Right renal cortex interstitium (tissue), 3 donors: ENCODE data around the gene AGMAT. TPM values are rescaled to one million over a fixed set of nuclear protein-coding genes. Genes with fewer than 3 reads are reported as not detected.

Experiments
- DNase-seq, 3 donors: peaks; one replicate each; pipeline ENCODE4 v3.0.0-alpha.2; 2013; ENCODE audit warnings: low read depth in 3 of 3, low spot score in 2 of 3
- polyA plus RNA-seq, 3 donors: library from polyadenylated mRNA; unstranded; fragments of 120-200 nt; gene quantifications; one replicate each; pipeline ENCODE4 v1.2.1, GENCODE V29; 2013; ENCODE audit not compliant: insufficient read length in 3 of 3

Gene AGMAT
- 10 to 100 TPM; 25.2 to 37.8 (median 35.5) TPM for polyA plus RNA-seq

- no peak for DNase-seq
These were observed at the start of gene AGMAT for GRCh38 chr1:15584489-15585363. Gene AGMAT (minus strand): TSS chr1:15585051. CDS start chr1:15584967, 84 bp downstream.

GRCh38 chr1:15633756-15634420 lies 49.0 kb upstream of the AGMAT start:
- no peak for DNase-seq

GRCh38 chr1:15628003-15628402 lies 43.2 kb upstream of the AGMAT start:
- DNase-seq, result no peak

GRCh38 chr1:15627343-15627988 lies 42.6 kb upstream of the AGMAT start:
- no peak for DNase-seq

DNA sequence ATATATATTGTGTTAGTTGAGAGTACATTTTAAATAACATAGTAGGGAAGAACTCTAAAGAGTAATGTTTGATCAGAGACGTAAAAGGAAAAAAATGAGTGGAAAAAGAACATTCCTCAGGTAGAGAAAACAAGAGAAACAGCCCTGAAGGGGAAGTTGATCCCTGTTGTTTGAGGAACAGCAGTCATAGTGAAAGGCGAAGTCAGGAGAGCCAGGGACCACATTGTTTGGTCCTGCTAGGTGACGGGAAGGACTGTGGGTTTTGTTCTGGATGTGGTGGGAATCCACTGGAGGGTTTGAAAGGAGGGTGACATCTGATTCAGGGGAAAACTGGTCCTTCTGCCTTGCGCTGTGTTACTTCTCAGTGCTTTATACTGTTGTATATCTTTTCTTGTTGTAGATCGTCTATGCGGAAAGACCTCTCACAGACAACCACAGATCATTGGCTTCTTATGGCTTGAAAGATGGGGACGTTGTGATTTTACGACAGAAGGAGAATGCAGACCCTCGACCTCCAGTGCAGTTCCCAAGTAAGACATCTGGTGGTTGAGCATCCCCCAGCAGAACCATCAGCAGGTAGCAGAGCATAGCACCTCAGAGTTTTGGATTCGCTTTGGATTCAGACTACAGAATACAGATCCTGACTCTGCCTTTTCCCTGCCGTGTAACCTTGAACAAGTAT lies 41.6 kb upstream of the AGMAT start:
- no peak for DNase-seq

DNA sequence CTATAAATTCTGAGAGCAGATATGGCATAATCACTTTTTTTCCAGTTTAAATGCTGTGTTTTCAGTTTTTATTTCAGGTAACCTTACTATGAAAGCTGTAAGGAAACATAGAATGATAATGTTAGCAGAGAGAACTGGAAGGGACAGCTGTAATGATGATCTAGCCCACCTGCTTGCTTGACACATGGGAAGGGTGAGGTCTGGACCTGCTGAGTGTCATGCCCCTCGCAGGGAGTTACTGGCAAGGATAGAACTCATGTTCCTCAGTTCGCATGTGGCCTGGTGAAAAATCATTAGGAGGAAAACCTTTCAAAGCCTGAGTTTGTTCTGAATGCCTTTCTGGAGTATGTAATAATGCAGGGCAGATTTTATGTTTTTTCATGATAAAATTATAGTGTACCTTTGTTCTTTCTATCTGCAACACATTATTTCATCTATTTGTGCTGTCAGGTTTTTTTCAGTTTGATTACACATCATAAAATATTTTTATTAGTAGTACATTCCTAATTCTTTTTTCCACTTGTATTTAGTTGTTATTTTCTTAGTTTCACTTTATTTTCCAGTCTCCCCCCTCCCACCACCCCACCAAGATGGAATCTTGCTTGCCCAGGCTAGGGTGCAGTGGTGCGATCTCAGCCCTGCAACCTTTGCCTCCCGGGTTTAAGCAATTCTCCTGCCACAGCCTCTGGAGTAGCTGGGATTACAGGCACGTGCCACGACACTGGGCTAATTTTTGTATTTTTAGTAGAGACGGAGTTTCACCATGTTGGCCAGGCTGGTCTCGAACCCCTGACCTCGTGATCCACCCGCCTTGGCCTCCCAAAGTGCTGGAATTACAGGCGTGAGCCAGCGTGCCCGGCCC lies 40.4 kb upstream of the AGMAT start:
- DNase-seq, result no peak

GRCh38 chr1:15624133-15624714 lies 39.4 kb upstream of the AGMAT start:
- DNase-seq, result no peak

DNA sequence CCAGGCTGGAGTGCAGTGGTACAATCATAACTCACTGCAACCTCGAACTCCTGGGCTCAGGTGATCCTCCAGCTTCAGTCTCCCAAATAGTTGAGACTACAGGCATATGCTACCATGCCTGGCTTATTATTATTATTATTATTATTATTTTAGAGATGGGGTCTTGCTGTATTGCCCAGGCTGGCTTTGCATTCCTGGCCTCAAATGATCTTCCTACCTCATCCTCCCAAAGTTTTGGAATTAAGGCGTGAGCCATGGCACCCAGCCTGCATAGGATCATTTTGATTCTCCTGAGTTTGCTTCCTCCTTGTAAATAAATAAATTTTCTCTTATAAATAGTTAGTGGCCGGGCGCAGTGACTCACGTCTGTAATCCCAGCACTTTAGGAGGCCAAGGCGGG lies 38.6 kb upstream of the AGMAT start:
- no peak for DNase-seq

DNA sequence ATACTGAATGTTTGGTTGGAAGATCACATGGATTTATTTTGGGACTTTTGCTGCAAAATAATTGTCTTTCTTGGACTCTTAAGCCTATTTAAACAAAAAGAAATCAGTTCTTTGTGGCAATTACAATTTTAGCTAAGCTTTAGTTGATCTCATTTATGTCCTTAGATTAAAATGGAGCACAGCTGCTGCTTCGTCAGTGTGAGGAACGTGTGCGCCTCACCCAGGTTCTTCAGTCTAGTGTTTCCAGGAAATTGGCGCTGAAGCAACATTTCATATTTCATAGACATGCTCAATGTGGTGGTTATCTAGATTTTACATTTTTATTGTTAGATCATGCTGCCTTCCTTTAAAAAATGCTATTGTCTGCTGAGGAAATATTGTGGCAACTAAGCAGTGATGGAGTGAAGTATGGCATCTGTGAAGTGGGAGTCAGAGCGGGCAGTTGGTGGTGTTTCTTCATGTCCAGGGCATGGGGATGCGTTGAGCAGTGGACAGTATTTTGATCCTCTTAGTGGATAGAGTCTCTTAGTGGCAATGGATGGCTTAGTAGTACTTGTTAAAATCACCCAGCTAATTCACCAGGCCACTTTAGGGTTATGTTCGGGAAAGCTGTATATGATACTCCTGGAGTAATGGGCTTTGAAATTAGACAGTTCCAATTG lies 38.0 kb upstream of the AGMAT start:
- no peak for DNase-seq

DNA sequence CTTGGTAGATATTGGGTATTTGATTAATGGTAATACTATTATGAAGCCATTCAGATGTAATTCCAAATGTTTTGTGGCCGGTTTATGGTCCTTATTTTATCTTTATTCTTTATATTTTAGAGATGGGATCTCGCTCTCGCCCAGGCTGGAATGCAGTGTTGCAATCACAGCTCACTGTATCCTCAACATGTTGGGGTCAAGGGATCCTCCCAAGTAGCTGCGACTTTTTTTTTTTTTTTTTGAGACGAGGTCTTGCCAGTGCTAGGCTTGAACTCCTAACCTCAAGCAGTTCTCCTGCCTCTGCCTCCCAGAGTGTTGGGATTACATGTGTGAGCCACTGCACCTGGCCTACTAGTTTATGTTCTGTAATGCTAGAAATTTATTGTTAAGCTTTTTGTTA lies 37.1 kb upstream of the AGMAT start:
- DNase-seq, result no peak

DNA sequence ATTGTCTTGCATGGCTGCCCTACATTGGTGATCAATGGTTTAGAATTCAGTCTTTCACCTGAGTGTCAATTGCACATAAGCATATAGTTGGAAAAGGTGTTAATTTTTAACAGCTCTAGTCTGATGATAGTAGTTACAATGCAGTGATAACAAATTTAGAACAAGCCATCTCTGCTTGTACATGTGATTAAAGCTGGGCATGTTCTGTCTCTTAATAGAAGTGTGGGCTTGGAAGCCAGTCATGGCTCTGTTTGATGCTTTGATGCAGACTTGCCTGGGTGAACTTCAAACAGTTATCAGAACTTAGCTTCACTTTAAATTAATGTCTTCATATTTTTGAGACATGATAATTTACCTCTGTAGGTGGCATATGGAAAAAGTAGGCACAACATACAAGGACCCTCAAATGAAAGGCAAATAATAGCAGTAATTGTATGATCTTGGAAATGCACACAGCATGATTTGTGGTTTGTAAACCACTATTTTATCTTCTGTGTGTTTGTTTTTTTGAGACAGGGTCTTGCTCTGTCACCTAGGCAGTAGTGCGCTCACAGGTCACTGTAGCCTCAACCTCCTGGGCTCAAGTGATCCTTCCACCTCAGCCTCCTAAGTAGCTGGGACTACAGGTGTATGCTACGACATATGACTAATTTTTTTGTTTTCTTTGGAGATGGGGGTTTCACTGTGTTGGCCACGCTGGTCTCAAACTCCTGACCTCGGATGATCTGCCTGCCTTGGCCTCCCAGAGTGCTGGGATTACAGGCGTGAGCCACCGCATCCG lies 36.2 kb upstream of the AGMAT start:
- no peak for DNase-seq

DNA sequence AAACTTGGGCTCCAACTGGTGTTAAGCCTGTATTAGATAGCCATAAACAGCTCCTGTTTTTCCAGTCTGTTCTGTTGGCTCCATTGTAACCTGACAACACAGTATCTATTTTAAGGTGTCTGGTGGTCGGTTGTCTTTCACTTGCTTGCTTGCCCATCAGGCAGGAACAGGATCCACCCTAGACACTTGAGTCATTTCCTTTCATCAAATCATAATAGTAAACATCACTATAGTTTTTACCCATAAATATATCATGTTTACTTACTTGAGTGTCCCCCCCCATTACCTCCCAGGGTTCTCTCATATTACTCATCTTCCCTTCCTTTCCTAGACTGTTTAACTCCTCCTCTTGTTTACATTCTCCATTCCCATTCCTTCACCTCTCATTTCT lies 35.3 kb upstream of the AGMAT start:
- DNase-seq, result no peak

DNA sequence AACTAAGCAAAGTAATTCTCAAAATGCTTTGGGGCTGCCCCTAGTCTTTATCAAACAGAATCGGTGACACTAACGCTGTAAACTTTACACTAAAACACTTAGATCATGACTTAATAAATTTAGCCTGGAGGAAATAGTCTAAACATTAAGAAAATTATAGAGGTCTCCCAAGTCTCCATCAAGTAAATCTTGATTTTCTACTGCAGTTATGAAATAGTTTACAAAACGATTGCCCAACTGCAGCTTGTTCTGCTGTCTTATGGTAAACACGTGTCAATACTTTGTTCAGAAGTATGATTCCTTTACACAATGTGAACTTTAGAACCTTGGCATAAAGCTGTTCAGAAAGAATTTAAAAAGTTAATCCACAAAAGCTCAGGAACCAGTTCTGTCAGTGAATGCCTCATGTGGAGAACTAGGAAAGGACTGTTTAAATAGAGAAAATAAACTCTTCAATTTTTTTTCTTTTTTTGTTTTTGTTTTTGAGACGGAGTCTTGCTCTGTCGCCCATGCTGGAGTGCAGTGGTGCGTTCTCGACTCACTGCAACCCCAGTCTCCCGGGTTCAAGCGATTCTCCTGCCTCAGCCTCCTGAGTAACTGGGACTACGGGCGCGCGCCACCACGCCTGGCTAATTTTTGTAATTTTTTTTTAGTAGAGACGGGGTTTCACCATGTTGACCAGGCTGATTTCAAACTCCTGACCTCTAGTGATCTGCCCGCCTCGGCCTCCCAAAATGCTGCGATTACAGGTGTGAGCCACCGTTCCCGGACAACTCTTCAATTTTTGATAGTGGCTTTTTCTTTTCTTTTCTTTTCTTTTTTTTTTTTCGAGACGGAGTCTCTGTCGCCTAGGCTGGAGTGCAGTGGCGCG lies 34.0 kb upstream of the AGMAT start:
- DNase-seq, result no peak

GRCh38 chr1:15618077-15618654 lies 33.3 kb upstream of the AGMAT start:
- DNase-seq, result no peak

GRCh38 chr1:15617173-15618076 lies 32.6 kb upstream of the AGMAT start, which contains the start of gene DDI2:
Gene DDI2 (plus strand): TSS chr1:15617458. CDS start chr1:15617671, 213 bp downstream.
- peak; percentile 84 to 95 (median 95) for DNase-seq
